Measurements from ENCODE around the gene AP5Z1.

- TF ChIP-seq CTCF (conservative IDR thresholded peaks at IDR 0.05), result no peak
- TF ChIP-seq ZFX (IDR thresholded peaks at IDR 0.05), result no peak
These were observed 33.3 kb upstream of the AP5Z1 start for GRCh38 chr7:4742051-4742573.

Measured in C4-2B (cell line).